Activated CD8-positive, alpha-beta memory T cell treated with anti-CD3 and anti-CD28 coated beads for 4 hours (primary cell): ENCODE measurements around the gene DOHH.

Experiments
- DNase-seq, 2 donors: peaks; one replicate each; pipeline ENCODE4 v3.0.0-alpha.2; 2020; ENCODE audit warnings: low read depth in 2 of 2

DOHH gene

DNA sequence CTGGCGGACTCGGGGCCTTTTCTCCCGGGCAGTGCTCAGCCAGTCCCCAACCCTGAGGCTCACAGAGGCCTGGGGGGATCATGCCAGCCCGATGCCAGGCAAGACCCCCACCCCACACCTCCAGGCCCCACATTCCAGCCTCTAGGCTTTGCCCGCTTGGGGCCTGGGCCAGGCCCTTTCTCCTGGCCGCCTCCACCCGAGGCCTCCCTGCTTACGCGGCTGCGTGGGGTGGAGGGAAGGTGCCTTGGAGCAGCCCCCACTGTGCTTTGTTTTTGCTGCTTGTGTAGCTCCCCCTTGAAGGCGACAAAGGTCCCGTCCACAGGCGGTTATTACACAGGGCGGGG is 58.5 kb downstream of the DOHH start:
- no peak for DNase-seq

DNA sequence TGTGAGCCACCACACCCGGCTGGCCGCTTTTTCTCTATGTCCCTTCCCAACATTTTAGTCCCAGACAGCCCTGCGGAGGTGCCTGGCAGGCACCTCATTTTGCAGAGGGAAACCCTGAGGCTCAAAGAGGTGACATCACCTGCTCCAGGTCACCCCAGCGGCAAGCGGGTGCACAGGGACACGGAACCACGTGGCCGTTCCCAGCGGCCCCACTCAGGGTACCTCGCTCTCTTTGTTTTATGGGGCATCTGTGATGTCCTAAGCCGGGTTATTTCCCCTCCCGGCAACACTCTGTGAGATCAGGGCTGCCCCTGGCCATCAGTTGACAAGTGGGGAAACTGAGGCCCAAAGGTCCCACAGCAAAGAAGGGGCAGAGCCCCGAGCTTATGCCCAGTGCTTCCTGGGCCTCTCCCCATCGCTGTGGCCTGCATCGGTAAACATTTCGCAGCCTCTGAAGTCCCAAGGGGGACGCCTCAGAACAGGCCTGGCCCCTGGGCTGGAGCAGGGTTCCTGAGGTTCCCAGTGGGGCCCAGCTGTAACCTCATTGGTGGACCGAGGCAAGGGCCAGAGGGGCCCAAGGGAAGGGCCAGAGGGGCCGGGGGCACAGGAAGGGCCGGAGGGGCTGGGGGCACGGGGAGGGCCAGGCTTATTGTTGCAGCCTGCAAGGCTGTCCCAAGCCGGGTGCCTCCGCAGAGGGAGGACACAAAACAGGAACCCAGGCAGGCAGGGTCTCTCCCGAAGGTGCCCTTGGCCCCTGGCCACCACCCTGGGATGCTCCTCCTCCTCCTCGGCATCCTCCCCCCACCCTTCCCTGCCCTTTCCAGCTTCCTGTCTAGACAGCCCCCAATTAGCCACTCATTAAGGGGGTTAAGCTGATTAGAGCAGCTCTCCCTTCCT is 59.1 kb downstream of the DOHH start:
- no peak for DNase-seq
